Right lobe of liver (tissue), 6 donors: ENCODE measurements around the gene RAB3GAP1. TPM values are rescaled to one million over a fixed set of nuclear protein-coding genes. Genes with fewer than 3 reads are reported as not detected.

ENCODE experiments used
- ATAC-seq, 4 donors: fragments of 200-7000 bp; cut with Tn5 transposase; one replicate each; pipeline ENCODE4 v1.9.1; 2020; ENCODE audit warnings: mild to moderate bottlenecking in 4 of 4, moderate library complexity in 4 of 4
- DNase-seq, 3 donors: peaks; one replicate each; pipeline ENCODE4 v3.0.0-alpha.2; 2020
- H3K27ac ChIP-seq, 3 donors: fragments of 200-600 bp; one replicate each; pipeline ENCODE4 v1.8.0; 2022
- H3K27me3 ChIP-seq, 2 donors: fragments of 200-600 bp; one replicate each; pipeline ENCODE4 v1.8.0; 2022
- H3K36me3 ChIP-seq, 4 donors: fragments of 200-600 bp; sonication (generic) in 1 of 4; one replicate each; pipeline versions ENCODE4 v1.5.1 to v1.8.0; 2017 to 2022; ENCODE audit warnings: control low read depth in 1 of 4
- H3K4me1 ChIP-seq, 4 donors: fragments of 200-600 bp; sonication (generic) in 1 of 4; one replicate each; pipeline versions ENCODE4 v1.5.1 to v1.8.0; 2017 to 2022; ENCODE audit warnings: control low read depth in 1 of 4
- H3K4me3 ChIP-seq, 3 donors: fragments of 200-600 bp; one replicate each; pipeline ENCODE4 v1.8.0; 2022
- H3K9me3 ChIP-seq, 4 donors: fragments of 200-600 bp; sonication (generic) in 1 of 4; one replicate each; pipeline versions ENCODE4 v1.5.1 to v1.8.0; 2017 to 2022; ENCODE audit warnings: control low read depth in 1 of 4
- CTCF ChIP-seq, 4 donors: fragments of 200-600 bp in 3 of 4; fragments of 450-650 bp in 1 of 4; IDR thresholded peaks; one replicate each; pipeline versions ENCODE4 v1.5.1 to v1.8.0; 2016 to 2022; ENCODE audit warnings: antibody characterized with exemption in 4 of 4, mild to moderate bottlenecking in 2 of 4
- POLR2A ChIP-seq: fragments of 450-650 bp; IDR thresholded peaks from one replicate; pipeline ENCODE4 v1.6.1; 2017; ENCODE audit warnings: antibody characterized with exemption, mild to moderate bottlenecking
- WGBS: methylation state at CpG from one replicate; pipeline ENCODE4 v1.1.6; 2018; ENCODE audit warnings: low coverage, low lambda C conversion rate; ENCODE audit not compliant: insufficient coverage; ENCODE audit errors: missing lambda C conversion rate; 5-methylcytosine and 5-hydroxymethylcytosine counted together
- intact Hi-C, 2 donors: fragments of 100-400 bp; cut with DNase I; formaldehyde crosslinking; loops; one replicate each; pipeline versions ENCODE4 v1.11.2 to v1.14.1; 2022
- total RNA-seq, 6 experiments: library from RNA; depleted of rRNA in 2 of 6; stranded (reverse); fragments of >200 nt in 2 of 6; fragmentation: NEBNext Ultra II Directional in 3 of 6; extraction: Animal tissue kit (Norgen Biotek cat#: 25700) in 3 of 6; gene quantifications; one replicate each; pipeline versions ENCODE4 v1.1.0 to v1.2.4, GENCODE V29; 2016 to 2023
- donor health status: DM: no; HTN: yes; CAD: no.
- donor health status: DM: no; HTN: no; CAD: no.
- donor health status: DM: no; HTN: no; CAD: no.
- donor health status: DM: no; HTN: yes; CAD: no.
- donor health status: DM: no; HTN: yes; CAD: no.

Gene RAB3GAP1
- total RNA-seq, 6 experiments from 2014 or later: 13.9 to 17.8 (median 15.9) TPM

- no peak overlapping the region for H3K4me3 ChIP-seq
These were observed 110.3 kb downstream of the RAB3GAP1 start for GRCh38 chr2:135162377-135162776.

GRCh38 chr2:135162786-135163185, 110.7 kb downstream of the RAB3GAP1 start:
- Histone ChIP-seq H3K4me3 (no peak overlapping the region), H3K27ac (no peak overlapping the region), H3K27me3 (no peaks in the 10 kb centered on the region), H3K36me3 (peaks cover 0 to 40% (median 10%) of the 10 kb centered on the region in 4 donors), H3K9me3 (no peaks in the 10 kb centered on the region), H3K4me1 (no peaks in the 10 kb centered on the region)
- intact Hi-C loops: no loop called here
- WGBS: 63% methylated on average over 4 of the region's 4 CpGs
- ATAC-seq (no peak), DNase-seq (no peak)
- no peak for TF ChIP-seq POLR2A
- TF ChIP-seq CTCF (IDR thresholded peaks at IDR 0.05): no peak

More at GRCh38 chr2:135162377-135162776, 110.3 kb downstream of the RAB3GAP1 start:
- no peak for TF ChIP-seq POLR2A
- no peak for TF ChIP-seq CTCF (IDR thresholded peaks at IDR 0.05)
- Histone ChIP-seq H3K4me1 (no peaks in the 10 kb centered on the region), H3K27ac (no peak overlapping the region), H3K9me3 (no peaks in the 10 kb centered on the region), H3K27me3 (no peaks in the 10 kb centered on the region), H3K36me3 (peaks cover 0 to 38% (median 8%) of the 10 kb centered on the region in 4 donors)
- intact Hi-C loops: no loop called here
- no peak for DNase-seq
- ATAC-seq: no peak
- 94% methylated on average over 5 of the region's 5 CpGs for WGBS

- 61% methylated on average over 2 of the region's 2 CpGs for WGBS
- no peak overlapping the region for H3K4me3 ChIP-seq
- intact Hi-C loops: no loop called here
- H3K27me3 ChIP-seq: no peaks in the 10 kb centered on the region
- ATAC-seq (no peak), DNase-seq (no peak)
- TF ChIP-seq CTCF (IDR thresholded peaks at IDR 0.05): no peak
- TF ChIP-seq POLR2A: no peak
- H3K36me3 ChIP-seq: peaks cover 0 to 45% (median 12%) of the 10 kb centered on the region in 4 donors
- no peak overlapping the region for H3K27ac ChIP-seq
- no peaks in the 10 kb centered on the region for H3K9me3 ChIP-seq
- H3K4me1 ChIP-seq: no peaks in the 10 kb centered on the region
These were observed 111.2 kb downstream of the RAB3GAP1 start for GRCh38 chr2:135163306-135163705.

- Histone ChIP-seq H3K36me3 (peaks cover 0 to 51% (median 13%) of the 10 kb centered on the region in 4 donors), H3K27ac (no peak overlapping the region), H3K9me3 (no peaks in the 10 kb centered on the region), H3K27me3 (no peaks in the 10 kb centered on the region), H3K4me3 (no peak overlapping the region), H3K4me1 (no peaks in the 10 kb centered on the region)
- intact Hi-C loops: no loop called here
- no peak for DNase-seq
- WGBS: 95% methylated on average over 5 of the region's 5 CpGs
- TF ChIP-seq CTCF (IDR thresholded peaks at IDR 0.05): no peak
- TF ChIP-seq POLR2A: no peak
- ATAC-seq: no peak
These were observed 111.8 kb downstream of the RAB3GAP1 start for GRCh38 chr2:135163901-135164300.

- DNase-seq (no peak), ATAC-seq (no peak)
- H3K27ac ChIP-seq: no peak overlapping the region
- no peaks in the 10 kb centered on the region for H3K4me1 ChIP-seq
- no peaks in the 10 kb centered on the region for H3K27me3 ChIP-seq
- no peaks in the 10 kb centered on the region for H3K9me3 ChIP-seq
- TF ChIP-seq POLR2A (no peak), CTCF (IDR thresholded peaks at IDR 0.05) (no peak)
- intact Hi-C loops: no loop called here
- H3K4me3 ChIP-seq: no peak overlapping the region
- 90% methylated on average over 2 of the region's 3 CpGs for WGBS
- peaks cover 0 to 57% (median 16%) of the 10 kb centered on the region in 4 donors for H3K36me3 ChIP-seq
These were observed 112.3 kb downstream of the RAB3GAP1 start for GRCh38 chr2:135164431-135164830.
